Astrocyte (in vitro differentiated cells and primary cell): ENCODE data around the gene CELF2. TPM values are rescaled to one million over a fixed set of nuclear protein-coding genes. Genes with fewer than 3 reads are reported as not detected.

Source experiments
- DNase-seq: peaks from one replicate; pipeline ENCODE4 v3.0.0-alpha.2; 2010; ENCODE audit warnings: low read depth
- FAIRE-seq: peaks from 2 replicates; lab custom pipeline; 2011; peaks lifted over from hg19 to GRCh38; lab: Jason Lieb, UNC
- H2AFZ ChIP-seq: 2 replicates; pipeline ENCODE4 v1.6.0; 2012; ENCODE audit warnings: low read depth, low read length, inconsistent platforms
- H3K27ac ChIP-seq: 2 replicates; pipeline ENCODE4 v1.5.1; 2011; ENCODE audit warnings: low read depth, low read length, inconsistent platforms
- H3K27me3 ChIP-seq: 2 replicates; pipeline ENCODE4 v1.6.0; 2011; ENCODE audit warnings: low read length, inconsistent platforms; ENCODE audit not compliant: insufficient read depth
- H3K36me3 ChIP-seq: 2 replicates; pipeline ENCODE4 v1.5.1; 2011; ENCODE audit warnings: low read length, inconsistent platforms; ENCODE audit not compliant: insufficient read depth
- H3K4me1 ChIP-seq: 2 replicates; pipeline ENCODE4 v1.5.1; 2011; ENCODE audit warnings: low read length, inconsistent platforms; ENCODE audit not compliant: insufficient read depth
- H3K4me2 ChIP-seq: 2 replicates; pipeline ENCODE4 v1.6.0; 2012; ENCODE audit warnings: low read length, inconsistent platforms
- H3K4me3 ChIP-seq: 2 replicates; pipeline ENCODE4 v1.5.1; 2011; ENCODE audit warnings: low read depth, mild to moderate bottlenecking, low read length, inconsistent platforms; ENCODE audit not compliant: insufficient read depth
- H3K79me2 ChIP-seq: 2 replicates; pipeline ENCODE4 v1.6.0; 2012; ENCODE audit warnings: mild to moderate bottlenecking, low read length, inconsistent platforms; ENCODE audit not compliant: insufficient read depth
- H3K9ac ChIP-seq: 2 replicates; pipeline ENCODE4 v1.6.0; 2012; ENCODE audit warnings: mild to moderate bottlenecking, low read length, inconsistent platforms
- H3K9me3 ChIP-seq: 2 replicates; pipeline ENCODE4 v1.5.1; 2012; ENCODE audit warnings: low read depth, mild to moderate bottlenecking, low read length, inconsistent platforms; ENCODE audit not compliant: insufficient read depth
- H4K20me1 ChIP-seq: 2 replicates; pipeline ENCODE4 v1.6.0; 2012; ENCODE audit warnings: low read length, inconsistent platforms; ENCODE audit not compliant: insufficient read depth
- H3K27ac Mint-ChIP-seq: one replicate; pipeline ENCODE4 v1.8.0; 2021; ENCODE audit warnings: mild to moderate bottlenecking, mixed read lengths; ENCODE audit not compliant: unreplicated experiment
- H3K27me3 Mint-ChIP-seq: one replicate; pipeline ENCODE4 v1.8.0; 2021; ENCODE audit warnings: low read depth, mixed read lengths; ENCODE audit not compliant: unreplicated experiment
- H3K36me3 Mint-ChIP-seq: one replicate; pipeline ENCODE4 v1.8.0; 2021; ENCODE audit warnings: low read depth, mixed read lengths; ENCODE audit not compliant: unreplicated experiment
- H3K4me1 Mint-ChIP-seq: one replicate; pipeline ENCODE4 v1.8.0; 2021; ENCODE audit warnings: low read depth, mixed read lengths; ENCODE audit not compliant: unreplicated experiment
- H3K4me3 Mint-ChIP-seq: one replicate; pipeline ENCODE4 v1.8.0; 2021; ENCODE audit warnings: mild to moderate bottlenecking, moderate library complexity, mixed read lengths; ENCODE audit not compliant: unreplicated experiment
- H3K9me3 Mint-ChIP-seq: one replicate; pipeline ENCODE4 v1.8.0; 2021; ENCODE audit warnings: mild to moderate bottlenecking, mixed read lengths; ENCODE audit not compliant: unreplicated experiment
- CTCF ChIP-seq: IDR thresholded peaks from 2 replicates; pipeline ENCODE4 v1.5.1; 2011; ENCODE audit warnings: low read depth, mild to moderate bottlenecking, inconsistent platforms, low read length, moderate library complexity; ENCODE audit not compliant: insufficient read depth
- EZH2 ChIP-seq: IDR thresholded peaks from 2 replicates; pipeline ENCODE4 v1.6.1; 2012; ENCODE audit warnings: mild to moderate bottlenecking, low read length, inconsistent platforms; ENCODE audit not compliant: insufficient read depth
- total RNA-seq: library from RNA; stranded (reverse); gene quantifications from 2 replicates; pipeline ENCODE4 v1.2.1, GENCODE V29; 2021

CELF2 gene
- total RNA-seq, 1 donor from 2014 or later, result 76.1 TPM

GRCh38 chr10:11141571-11142091 is 124.0 kb downstream of the CELF2 start:
- no peaks in the 10 kb centered on the region for H4K20me1 ChIP-seq
- FAIRE-seq (no peak), DNase-seq (no peak)
- H3K4me1 ChIP-seq, result no peaks in the 10 kb centered on the region
- no peak overlapping the region for H3K9ac ChIP-seq
- H3K27ac ChIP-seq, result no peak overlapping the region
- H3K79me2 ChIP-seq, result no peaks in the 10 kb centered on the region
- TF ChIP-seq CTCF, result no peak
- TF ChIP-seq EZH2, result no peak
- H3K27ac Mint-ChIP-seq, result no peak overlapping the region
- H2AFZ ChIP-seq, result no peak overlapping the region
- H3K36me3 Mint-ChIP-seq, result peaks cover 3% of the 10 kb centered on the region
- no peak overlapping the region for H3K4me3 Mint-ChIP-seq
- no peak overlapping the region for H3K4me2 ChIP-seq
- H3K27me3 Mint-ChIP-seq, result no peaks in the 10 kb centered on the region
- H3K9me3 Mint-ChIP-seq, result peaks cover 2% of the 10 kb centered on the region
- peaks cover 10% of the 10 kb centered on the region for H3K4me1 Mint-ChIP-seq
- H3K4me3 ChIP-seq, result no peak overlapping the region
- H3K27me3 ChIP-seq, result peaks cover 2% of the 10 kb centered on the region
- no peaks in the 10 kb centered on the region for H3K9me3 ChIP-seq
- no peaks in the 10 kb centered on the region for H3K36me3 ChIP-seq

GRCh38 chr10:11142777-11143176 is 125.1 kb downstream of the CELF2 start:
- no peak for DNase-seq
- H3K27me3 Mint-ChIP-seq, result no peaks in the 10 kb centered on the region
- Histone ChIP-seq H2AFZ (no peak overlapping the region), H3K4me2 (no peak overlapping the region), H3K9ac (no peak overlapping the region), H3K27me3 (peaks cover 2% of the 10 kb centered on the region), H3K9me3 (no peaks in the 10 kb centered on the region), H3K36me3 (no peaks in the 10 kb centered on the region), H3K27ac (no peak overlapping the region), H3K4me3 (no peak overlapping the region), H4K20me1 (no peaks in the 10 kb centered on the region), H3K4me1 (no peaks in the 10 kb centered on the region), H3K79me2 (no peaks in the 10 kb centered on the region)
- peaks cover 12% of the 10 kb centered on the region for H3K4me1 Mint-ChIP-seq
- no peak for TF ChIP-seq EZH2
- no peak for TF ChIP-seq CTCF
- peaks cover 3% of the 10 kb centered on the region for H3K36me3 Mint-ChIP-seq
- H3K4me3 Mint-ChIP-seq, result no peak overlapping the region
- FAIRE-seq, result no peak
- H3K27ac Mint-ChIP-seq, result no peak overlapping the region
- H3K9me3 Mint-ChIP-seq, result peaks cover 2% of the 10 kb centered on the region

GRCh38 chr10:11143242-11143641 is 125.6 kb downstream of the CELF2 start:
- no peak overlapping the region for H3K27ac Mint-ChIP-seq
- Histone ChIP-seq H3K4me2 (no peak overlapping the region), H3K9me3 (no peaks in the 10 kb centered on the region), H3K9ac (no peak overlapping the region), H2AFZ (no peak overlapping the region), H3K27ac (no peak overlapping the region), H3K4me1 (no peaks in the 10 kb centered on the region), H3K79me2 (no peaks in the 10 kb centered on the region), H4K20me1 (peaks cover 3% of the 10 kb centered on the region), H3K27me3 (peaks cover 6% of the 10 kb centered on the region), H3K36me3 (no peaks in the 10 kb centered on the region), H3K4me3 (no peak overlapping the region)
- FAIRE-seq (no peak), DNase-seq (no peak)
- TF ChIP-seq EZH2 (no peak), CTCF (no peak)
- H3K9me3 Mint-ChIP-seq, result peaks cover 2% of the 10 kb centered on the region
- H3K4me1 Mint-ChIP-seq, result peaks cover 12% of the 10 kb centered on the region
- no peak overlapping the region for H3K4me3 Mint-ChIP-seq
- peaks cover 3% of the 10 kb centered on the region for H3K36me3 Mint-ChIP-seq
- H3K27me3 Mint-ChIP-seq, result no peaks in the 10 kb centered on the region
